Mesendoderm (in vitro differentiated cells): ENCODE results near the gene TAOK1.
"Not testable (repeated sequence)": the region's sequence is repeated elsewhere in the genome, so short reads cannot be mapped to it uniquely, and the experiment has no call there.

ENCODE experiments used
- DNase-seq: peaks from one replicate; pipeline ENCODE4 v3.0.0; 2013
- H2AK5ac ChIP-seq: 2 replicates; pipeline ENCODE4 v1.6.1; 2013; ENCODE audit warnings: low read length, inconsistent platforms
- H2BK120ac ChIP-seq: 2 replicates; pipeline ENCODE4 v1.6.1; 2013; ENCODE audit warnings: low read depth, mild to moderate bottlenecking, low read length, moderate library complexity, mixed read lengths
- H2BK15ac ChIP-seq: replicated peaks from 2 replicates; pipeline ENCODE4 v1.6.1; 2013; ENCODE audit warnings: low read depth, mild to moderate bottlenecking, moderate library complexity
- H2BK5ac ChIP-seq: 2 replicates; pipeline ENCODE4 v1.6.1; 2013; ENCODE audit warnings: low read length, inconsistent platforms
- H3K18ac ChIP-seq: 2 replicates; pipeline ENCODE4 v1.6.1; 2013; ENCODE audit warnings: mild to moderate bottlenecking, low read length, mixed read lengths
- H3K23ac ChIP-seq: one replicate; pipeline ENCODE4 v1.6.1; 2013; ENCODE audit warnings: low read length
- H3K27ac ChIP-seq: 2 replicates; pipeline ENCODE4 v1.5.1; 2013; ENCODE audit warnings: low read depth, mild to moderate bottlenecking, inconsistent platforms, low read length, moderate library complexity
- H3K27me3 ChIP-seq: 2 replicates; pipeline ENCODE4 v1.6.1; 2013; ENCODE audit warnings: low read length, control low read depth, mild to moderate bottlenecking, inconsistent platforms; ENCODE audit not compliant: insufficient read depth, poor library complexity
- H3K36me3 ChIP-seq: 2 replicates; pipeline ENCODE4 v1.6.1; 2013; ENCODE audit warnings: low read length, inconsistent platforms; ENCODE audit not compliant: control insufficient read depth, insufficient read depth
- H3K4ac ChIP-seq: one replicate; pipeline ENCODE4 v1.6.1; 2013; ENCODE audit warnings: low read depth, mild to moderate bottlenecking, low read length, moderate library complexity
- H3K4me1 ChIP-seq: 2 replicates; pipeline ENCODE4 v1.6.1; 2013; ENCODE audit warnings: low read depth, low read length, inconsistent platforms; ENCODE audit not compliant: control insufficient read depth
- H3K4me2 ChIP-seq: 2 replicates; pipeline ENCODE4 v1.6.1; 2013; ENCODE audit warnings: low read length
- H3K4me3 ChIP-seq: 2 replicates; pipeline ENCODE4 v1.5.1; 2013; ENCODE audit warnings: mild to moderate bottlenecking, low read length
- H3K56ac ChIP-seq: one replicate; pipeline ENCODE4 v1.6.1; 2013; ENCODE audit warnings: low read length
- H3K79me1 ChIP-seq: 2 replicates; pipeline ENCODE4 v1.6.1; 2013; ENCODE audit warnings: low read length, inconsistent platforms
- H3K79me2 ChIP-seq: 2 replicates; pipeline ENCODE4 v1.6.1; 2013; ENCODE audit warnings: mild to moderate bottlenecking, low read length; ENCODE audit not compliant: control insufficient read depth, insufficient read depth
- H3K9ac ChIP-seq: 2 replicates; pipeline ENCODE4 v1.6.1; 2013; ENCODE audit warnings: low read length, inconsistent platforms
- H4K5ac ChIP-seq: one replicate; pipeline ENCODE4 v1.6.1; 2013; ENCODE audit warnings: low read length
- H4K8ac ChIP-seq: one replicate; pipeline ENCODE4 v1.6.1; 2013; ENCODE audit warnings: low read depth, mild to moderate bottlenecking, control low read depth, low read length, moderate library complexity
- WGBS: extraction: QIAGEN DNeasy Blood & Tissue Kit; methylation state at CpG from one replicate; pipeline ENCODE4 v1.1.7; 2013; ENCODE audit warnings: low lambda C conversion rate, missing lambda C conversion rate; ENCODE audit not compliant: insufficient coverage; ENCODE audit errors: extremely low coverage; 5-methylcytosine and 5-hydroxymethylcytosine counted together

TAOK1 gene

GRCh38 chr17:29474297-29474696, 84.1 kb downstream of the TAOK1 start:
- no peak for DNase-seq
- Histone ChIP-seq H3K4me2 (no peak overlapping the region), H3K4me3 (no peak overlapping the region), H3K27me3 (no peaks in the 10 kb centered on the region), H3K23ac (no peak overlapping the region), H3K18ac (no peak overlapping the region), H2BK120ac (no peak overlapping the region), H4K8ac (no peak overlapping the region), H3K27ac (no peak overlapping the region), H3K36me3 (no peaks in the 10 kb centered on the region), H3K79me2 (no peaks in the 10 kb centered on the region), H3K56ac (no peak overlapping the region), H3K4me1 (no peaks in the 10 kb centered on the region), H3K4ac (no peak overlapping the region), H4K5ac (no peak overlapping the region), H2AK5ac (no peak overlapping the region), H2BK5ac (no peak overlapping the region), H3K9ac (no peak overlapping the region), H2BK15ac (no peak overlapping the region), H3K79me1 (no peaks in the 10 kb centered on the region)
- WGBS = no CpG with 5 or more reads among the region's 1 CpG

- WGBS = no CpG with 5 or more reads among the region's 2 CpGs
- Histone ChIP-seq H2BK120ac (no peak overlapping the region), H2BK5ac (no peak overlapping the region), H3K4me3 (no peak overlapping the region), H2AK5ac (no peak overlapping the region), H4K5ac (no peak overlapping the region), H3K36me3 (no peaks in the 10 kb centered on the region), H3K56ac (no peak overlapping the region), H3K79me2 (no peaks in the 10 kb centered on the region), H2BK15ac (no peak overlapping the region), H4K8ac (no peak overlapping the region), H3K9ac (no peak overlapping the region), H3K23ac (no peak overlapping the region), H3K27ac (no peak overlapping the region), H3K4me2 (no peak overlapping the region), H3K4ac (no peak overlapping the region), H3K27me3 (no peaks in the 10 kb centered on the region), H3K79me1 (no peaks in the 10 kb centered on the region), H3K4me1 (no peaks in the 10 kb centered on the region), H3K18ac (no peak overlapping the region)
- DNase-seq = no peak
These were observed 85.7 kb downstream of the TAOK1 start for GRCh38 chr17:29475891-29476290.

GRCh38 chr17:29480249-29480928, 90.2 kb downstream of the TAOK1 start:
- no CpG with 5 or more reads among the region's 7 CpGs for WGBS

GRCh38 chr17:29483503-29483902, 93.3 kb downstream of the TAOK1 start:
- WGBS = no CpG with 5 or more reads among the region's 1 CpG
- H3K79me1 ChIP-seq = no peaks in the 10 kb centered on the region
- no peak overlapping the region for H4K5ac ChIP-seq
- no peak overlapping the region for H3K18ac ChIP-seq
- H2BK5ac ChIP-seq = no peak overlapping the region
- H3K4me1 ChIP-seq = no peaks in the 10 kb centered on the region
- no peak overlapping the region for H3K27ac ChIP-seq
- H3K27me3 ChIP-seq = no peaks in the 10 kb centered on the region
- H2AK5ac ChIP-seq = no peak overlapping the region
- no peak overlapping the region for H3K56ac ChIP-seq
- no peak overlapping the region for H3K4me2 ChIP-seq
- no peak overlapping the region for H4K8ac ChIP-seq
- no peak overlapping the region for H2BK120ac ChIP-seq
- no peaks in the 10 kb centered on the region for H3K79me2 ChIP-seq
- DNase-seq = no peak
- H3K36me3 ChIP-seq = no peaks in the 10 kb centered on the region
- H3K23ac ChIP-seq = no peak overlapping the region
- H2BK15ac ChIP-seq = no peak overlapping the region
- no peak overlapping the region for H3K9ac ChIP-seq
- H3K4ac ChIP-seq = no peak overlapping the region
- H3K4me3 ChIP-seq = no peak overlapping the region

More at GRCh38 chr17:29480249-29480928, 90.2 kb downstream of the TAOK1 start:
- not testable (repeated sequence) for H3K18ac ChIP-seq, H3K4me1 ChIP-seq, H2AK5ac ChIP-seq, H4K5ac ChIP-seq, H3K4me3 ChIP-seq, H3K23ac ChIP-seq, DNase-seq, H3K56ac ChIP-seq, H3K27me3 ChIP-seq, H2BK5ac ChIP-seq, H2BK120ac ChIP-seq, H3K79me1 ChIP-seq, H4K8ac ChIP-seq, H3K4me2 ChIP-seq, H3K79me2 ChIP-seq, H3K27ac ChIP-seq, H2BK15ac ChIP-seq, H3K36me3 ChIP-seq, H3K9ac ChIP-seq, H3K4ac ChIP-seq

GRCh38 chr17:29495011-29495410, 104.8 kb downstream of the TAOK1 start:
- Histone ChIP-seq H3K36me3 (peaks cover 2% of the 10 kb centered on the region), H2BK5ac (no peak overlapping the region), H3K27ac (no peak overlapping the region), H3K27me3 (no peaks in the 10 kb centered on the region), H3K9ac (no peak overlapping the region), H3K23ac (no peak overlapping the region), H3K4me1 (no peaks in the 10 kb centered on the region), H3K79me2 (no peaks in the 10 kb centered on the region), H3K79me1 (no peaks in the 10 kb centered on the region), H2BK15ac (no peak overlapping the region), H2AK5ac (no peak overlapping the region), H4K5ac (no peak overlapping the region), H3K18ac (no peak overlapping the region), H3K4me2 (no peak overlapping the region), H3K4me3 (no peak overlapping the region), H4K8ac (no peak overlapping the region), H2BK120ac (no peak overlapping the region), H3K4ac (no peak overlapping the region), H3K56ac (no peak overlapping the region)
- no peak for DNase-seq
- WGBS = 100% methylated on average over 1 of the region's 1 CpG

- no peaks in the 10 kb centered on the region for H3K79me2 ChIP-seq
- no peak overlapping the region for H3K18ac ChIP-seq
- no peak for DNase-seq
- H3K4me2 ChIP-seq = no peak overlapping the region
- H2BK5ac ChIP-seq = no peak overlapping the region
- H4K5ac ChIP-seq = no peak overlapping the region
- H4K8ac ChIP-seq = no peak overlapping the region
- no peak overlapping the region for H2AK5ac ChIP-seq
- H3K4me3 ChIP-seq = no peak overlapping the region
- no peak overlapping the region for H3K4ac ChIP-seq
- peaks cover 1% of the 10 kb centered on the region for H3K36me3 ChIP-seq
- no peak overlapping the region for H2BK120ac ChIP-seq
- no peak overlapping the region for H3K23ac ChIP-seq
- no peaks in the 10 kb centered on the region for H3K79me1 ChIP-seq
- no peak overlapping the region for H3K9ac ChIP-seq
- no peak overlapping the region for H3K56ac ChIP-seq
- no peaks in the 10 kb centered on the region for H3K27me3 ChIP-seq
- no peak overlapping the region for H3K27ac ChIP-seq
- H3K4me1 ChIP-seq = no peaks in the 10 kb centered on the region
- no CpG with 5 or more reads among the region's 1 CpG for WGBS
- no peak overlapping the region for H2BK15ac ChIP-seq
These were observed 114.5 kb downstream of the TAOK1 start for GRCh38 chr17:29504711-29505110.
